HuH-7 (cell line): ENCODE measurements around the gene PSMF1.

Experiments used
- DNase-seq: peaks from one replicate; pipeline ENCODE4 v3.0.0; 2011; ENCODE audit warnings: low spot score

PSMF1 gene, protein sequence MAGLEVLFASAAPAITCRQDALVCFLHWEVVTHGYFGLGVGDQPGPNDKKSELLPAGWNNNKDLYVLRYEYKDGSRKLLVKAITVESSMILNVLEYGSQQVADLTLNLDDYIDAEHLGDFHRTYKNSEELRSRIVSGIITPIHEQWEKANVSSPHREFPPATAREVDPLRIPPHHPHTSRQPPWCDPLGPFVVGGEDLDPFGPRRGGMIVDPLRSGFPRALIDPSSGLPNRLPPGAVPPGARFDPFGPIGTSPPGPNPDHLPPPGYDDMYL

GRCh38 chr20:1118336-1119127, at the start of gene PSMF1:
TSS of gene PSMF1 (plus strand) at chr20:1118602. CDS start at chr20:1118774, 172 bp downstream.
- DNase-seq: peak; percentile 89

DNA sequence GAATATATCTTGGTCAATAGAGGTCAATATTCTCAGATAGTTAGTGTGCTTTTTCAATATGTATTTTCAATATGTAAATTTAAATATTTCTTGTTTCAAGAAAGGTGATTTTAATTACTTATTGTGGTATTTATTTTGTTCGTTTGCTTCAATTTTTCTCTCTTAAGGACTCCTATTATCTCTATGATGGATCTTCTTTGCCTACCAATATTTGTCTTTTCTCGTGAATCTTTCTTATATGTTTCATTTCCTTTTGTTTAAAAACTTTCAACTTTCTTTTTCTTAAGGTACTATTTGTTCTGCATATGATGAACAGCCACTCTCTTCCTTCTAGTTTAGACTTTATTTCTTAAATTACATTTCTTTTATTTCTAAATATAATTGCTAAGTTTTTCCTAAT, 46.1 kb upstream of the PSMF1 start:
- DNase-seq: no peak

- no peak for DNase-seq
These were observed 42.8 kb upstream of the PSMF1 start for GRCh38 chr20:1075616-1076015.

GRCh38 chr20:1081891-1082290, 36.5 kb upstream of the PSMF1 start:
- DNase-seq: no peak

GRCh38 chr20:1083431-1084080, 34.8 kb upstream of the PSMF1 start:
- no peak for DNase-seq

DNA sequence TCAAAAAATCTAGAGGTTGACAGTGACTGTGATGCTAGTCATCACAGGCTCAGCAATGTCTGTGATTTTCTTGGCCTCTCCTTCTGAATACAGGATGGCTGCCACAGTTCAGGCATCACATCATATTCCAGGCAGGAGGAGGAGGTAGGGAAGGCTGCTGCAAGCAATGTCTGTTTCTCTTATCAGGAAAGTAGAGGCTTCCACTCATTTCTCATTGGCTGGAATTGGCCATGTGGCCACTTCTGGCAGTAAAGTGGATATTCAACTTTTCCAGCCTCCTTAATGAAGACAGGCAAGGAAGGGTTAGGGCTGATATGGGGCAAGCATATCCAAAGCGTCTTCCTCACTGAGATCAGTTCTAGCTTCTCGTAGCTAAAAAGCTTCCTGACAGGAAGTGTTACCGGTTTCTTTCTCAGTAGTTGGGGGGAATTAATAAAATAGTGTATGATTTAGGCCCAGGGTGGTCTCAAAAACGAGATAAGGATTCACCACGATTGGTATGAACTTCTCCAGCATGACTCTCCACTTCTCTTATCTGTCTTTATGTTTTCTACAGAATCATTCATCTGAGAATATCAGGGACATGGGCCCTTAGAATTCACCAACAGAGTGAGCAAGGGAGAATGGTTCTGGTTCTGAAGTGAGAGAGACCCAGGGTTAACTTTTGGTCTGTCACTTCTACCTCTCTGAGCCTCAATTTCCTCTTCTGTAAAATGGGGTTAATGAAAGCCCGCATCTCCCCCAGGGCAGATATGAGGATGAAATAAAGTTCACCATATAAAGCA, 32.7 kb upstream of the PSMF1 start:
- no peak for DNase-seq

DNA sequence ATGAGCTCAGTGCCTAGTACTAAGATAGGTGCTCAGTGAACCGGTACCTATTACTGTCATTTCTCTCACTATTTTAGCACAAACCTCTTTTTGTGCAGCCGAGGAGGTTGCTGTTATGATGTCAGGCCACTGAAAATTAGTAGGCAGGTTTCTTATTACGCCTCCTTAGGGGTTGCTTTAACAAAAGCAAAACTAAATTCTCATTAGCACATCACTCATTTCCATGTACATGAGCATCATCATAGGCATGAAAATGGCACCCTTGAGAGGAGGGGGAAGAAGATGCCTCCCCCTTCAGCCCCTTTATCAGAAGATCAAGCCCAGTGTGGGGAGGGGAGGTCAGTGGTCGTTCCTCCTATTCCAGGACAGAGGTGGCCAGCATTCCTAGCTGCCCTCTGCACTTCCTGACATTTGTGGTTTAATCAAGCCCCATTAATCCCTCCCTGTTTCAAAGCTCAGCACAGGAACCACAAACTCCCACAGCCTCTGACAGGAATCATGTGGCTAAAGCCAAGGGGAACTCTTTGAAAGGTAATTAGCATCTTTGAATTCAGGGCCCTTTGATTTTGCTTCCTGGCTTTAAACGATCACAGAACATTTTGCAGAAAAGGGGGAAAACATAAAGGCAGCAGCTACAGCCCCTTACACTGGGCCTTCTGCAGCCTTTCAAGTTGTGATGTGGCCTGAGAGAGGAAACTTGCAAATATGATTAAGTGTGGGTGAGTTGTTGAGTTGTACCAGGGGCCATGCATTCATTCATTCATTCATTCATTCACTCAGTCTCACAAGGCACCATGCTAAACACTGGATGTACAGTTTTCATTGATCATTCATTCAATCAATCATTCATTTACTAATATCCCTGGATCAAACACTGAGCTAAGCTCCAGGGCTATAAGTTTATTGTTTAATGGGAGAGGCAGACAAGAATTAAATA, 31.9 kb upstream of the PSMF1 start:
- no peak for DNase-seq

DNA sequence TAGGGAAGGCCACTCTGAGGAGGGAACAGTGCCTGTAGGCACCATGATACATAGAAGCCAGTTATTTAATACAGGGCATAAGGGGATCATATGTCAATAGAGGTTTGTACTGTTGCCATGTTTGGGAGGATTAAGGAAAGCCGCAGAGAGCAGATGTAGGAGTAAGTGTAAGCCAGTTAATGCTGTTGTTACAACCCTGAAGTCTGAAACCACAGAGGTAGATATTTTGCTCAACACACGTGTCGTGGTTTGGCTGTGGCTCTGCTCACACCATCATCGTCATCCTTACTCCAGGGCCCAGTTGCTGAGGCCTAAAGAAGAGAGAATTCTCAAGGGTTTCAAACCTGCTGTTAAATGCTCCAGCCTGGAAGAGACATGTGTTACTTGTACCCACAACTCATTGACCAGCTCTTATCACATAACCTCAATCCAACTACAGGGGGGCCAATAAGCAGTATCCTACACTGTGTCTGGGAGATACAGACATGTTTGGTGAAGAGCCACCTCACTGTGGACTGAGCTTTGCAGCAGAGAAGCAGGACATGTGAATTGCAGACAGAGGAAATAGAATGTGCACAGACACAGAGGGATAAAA, 31.0 kb upstream of the PSMF1 start:
- DNase-seq: no peak

GRCh38 chr20:1094751-1095150, 23.7 kb upstream of the PSMF1 start:
- no peak for DNase-seq

DNA sequence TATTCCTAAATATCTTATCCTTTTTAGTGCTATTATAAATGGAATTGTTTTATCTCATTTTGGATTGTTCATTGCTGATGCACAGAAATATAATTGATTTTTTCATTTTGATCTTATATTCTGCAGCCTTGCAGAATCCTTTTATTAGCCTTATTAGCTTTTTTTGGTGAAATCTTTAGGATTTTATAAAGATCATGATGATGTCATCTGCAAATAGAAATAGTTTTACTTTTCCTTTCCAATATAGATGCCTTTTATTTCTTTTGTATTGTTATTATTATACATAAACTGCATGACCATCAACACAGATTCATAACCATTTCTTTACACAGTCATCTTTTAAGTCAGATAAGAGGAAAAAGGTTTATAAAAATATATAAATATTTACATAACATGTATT, 16.9 kb upstream of the PSMF1 start:
- DNase-seq: no peak

DNA sequence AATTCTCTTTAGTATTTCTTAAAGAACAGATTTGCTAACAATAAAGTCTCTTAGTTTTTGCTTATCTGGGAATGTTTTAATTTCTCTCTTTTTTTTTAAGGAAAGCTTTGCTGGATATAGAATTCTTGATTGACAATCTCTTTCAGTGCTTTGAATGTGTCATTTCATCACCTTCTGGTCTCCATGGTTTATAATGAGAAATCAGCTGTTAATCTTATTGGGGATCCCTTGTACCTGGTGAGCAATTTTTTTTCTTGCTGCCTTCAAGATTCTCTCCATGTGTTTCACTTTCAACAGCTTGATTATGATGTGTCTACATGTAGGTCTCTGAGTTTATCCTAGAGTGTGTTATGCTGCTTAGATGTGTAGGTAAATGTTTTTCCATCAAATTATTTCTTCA, 16.4 kb upstream of the PSMF1 start:
- DNase-seq: no peak

DNA sequence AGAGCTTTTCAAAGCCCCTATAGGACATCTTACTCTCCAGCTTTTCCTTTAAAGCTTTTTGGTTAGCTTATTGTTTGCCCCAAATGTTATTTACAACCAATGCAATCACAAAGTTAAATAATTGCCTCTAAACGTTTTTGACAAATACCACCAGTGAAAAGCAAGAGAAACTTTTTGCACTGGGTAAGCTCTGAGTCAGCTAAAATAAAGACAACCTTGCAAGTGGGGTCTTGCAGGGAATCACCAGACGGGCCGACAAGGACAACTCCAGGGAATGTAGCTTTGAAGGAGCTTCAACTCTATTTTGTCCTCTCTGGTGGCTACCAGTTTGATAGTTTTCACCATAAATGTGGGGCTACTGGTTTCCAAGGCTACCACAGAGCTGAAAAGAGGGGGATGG, 14.7 kb upstream of the PSMF1 start:
- no peak for DNase-seq

DNA sequence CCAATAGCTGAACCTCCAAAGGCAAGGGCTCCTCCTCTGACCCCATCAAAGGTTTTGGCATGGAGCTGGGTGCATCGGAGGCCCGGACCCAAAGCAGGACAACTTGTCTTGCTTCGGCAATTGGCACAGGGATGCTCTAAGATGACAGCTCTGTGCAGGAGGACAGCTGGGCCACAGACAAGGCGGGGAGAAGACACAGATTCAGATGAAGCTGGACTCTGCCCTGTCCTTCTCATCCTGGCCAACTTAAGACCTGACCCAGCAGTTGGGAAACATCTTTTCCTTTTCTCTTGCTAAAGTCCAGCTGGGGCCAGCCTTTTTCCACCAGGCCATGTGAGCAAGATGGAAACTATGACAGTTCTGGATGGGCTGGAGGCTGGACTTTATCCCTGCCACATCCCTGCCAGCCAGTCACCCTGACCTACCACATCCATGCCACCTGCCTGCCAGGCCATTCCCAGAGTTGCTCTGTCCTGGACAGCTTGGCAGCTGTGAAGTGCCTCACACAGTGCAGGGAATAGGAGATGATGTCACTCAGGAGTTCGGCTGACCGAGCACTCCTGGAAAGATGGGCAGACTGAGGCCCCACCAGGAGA, 12.7 kb upstream of the PSMF1 start:
- no peak for DNase-seq

GRCh38 chr20:1107176-1107575, 11.2 kb upstream of the PSMF1 start:
- DNase-seq: no peak

- DNase-seq: peak; percentile 63
These were observed 9.9 kb upstream of the PSMF1 start for GRCh38 chr20:1108437-1108920.

DNA sequence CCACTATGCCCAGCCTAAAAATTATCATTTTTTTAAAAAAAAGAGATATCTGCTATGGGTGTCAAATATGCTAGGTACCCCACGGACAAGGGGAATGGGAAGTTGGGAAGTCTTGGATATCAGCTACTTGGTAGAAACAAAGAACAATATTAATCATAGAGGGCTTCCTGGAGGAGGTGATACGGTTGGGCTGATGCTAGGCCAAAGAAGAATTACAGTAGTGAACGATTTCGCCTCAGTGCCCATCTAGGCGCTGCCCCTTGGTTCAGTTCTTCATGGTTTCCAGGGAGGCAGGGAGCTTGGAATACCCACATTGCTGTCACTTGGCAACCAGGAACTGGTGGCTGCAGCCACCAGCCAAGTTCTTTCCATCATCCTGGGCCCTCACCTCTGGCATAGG, 5.5 kb upstream of the PSMF1 start:
- DNase-seq: no peak

DNA sequence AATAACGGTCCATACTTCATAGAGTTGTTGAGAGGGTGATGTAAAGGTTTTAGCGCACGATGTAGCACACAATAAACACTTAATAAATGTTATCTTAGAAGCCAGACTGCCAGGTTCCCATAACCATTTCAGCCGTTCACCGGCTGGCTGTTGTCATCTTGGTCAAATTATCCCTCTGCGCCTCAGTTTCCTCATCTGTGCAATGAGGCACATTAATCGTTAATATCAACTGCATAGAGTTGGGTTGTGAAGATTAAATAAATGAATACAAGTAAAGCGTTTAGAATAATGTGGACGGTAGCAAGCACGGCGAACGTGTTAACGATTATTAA, 432 bp upstream of the PSMF1 start:
- no peak for DNase-seq

- DNase-seq: no peak
These were observed 715 bp downstream of the PSMF1 start for GRCh38 chr20:1119128-1119505.

- no peak for DNase-seq
These were observed 1.1 kb downstream of the PSMF1 start for GRCh38 chr20:1119524-1119923.

DNA sequence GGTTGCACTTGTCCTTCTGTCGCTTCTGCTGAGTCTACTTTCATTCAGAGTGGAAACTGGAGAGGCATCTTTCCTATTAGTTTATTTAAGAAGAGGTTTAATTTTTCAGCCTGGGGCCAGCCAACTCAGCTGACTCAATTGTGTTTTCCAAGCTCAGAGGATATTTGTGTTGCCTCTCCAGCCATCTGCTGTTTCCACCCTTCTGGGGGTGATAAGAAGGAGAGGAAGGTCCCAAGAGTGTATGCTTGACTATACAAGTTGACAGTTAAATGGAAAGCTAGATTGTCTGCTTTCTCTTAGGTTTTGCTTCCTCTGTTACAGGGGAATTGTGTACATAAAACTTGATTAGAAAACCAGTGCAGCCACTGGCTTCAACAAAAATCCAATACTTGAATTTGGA, 3.0 kb downstream of the PSMF1 start:
- DNase-seq: no peak
